Left ventricle myocardium inferior (tissue), 1 donor: ENCODE data around the gene ADCYAP1R1. TPM values are rescaled to one million over a fixed set of nuclear protein-coding genes. Genes with fewer than 3 reads are reported as not detected.
A peak's percentile ranks its signal among the peaks of the same experiment; 100 is the strongest.

Source experiments
- DNase-seq: peaks from one replicate; pipeline ENCODE4 v3.0.0-alpha.2; 2020
- H3K27ac ChIP-seq: fragments of 200-600 bp; replicated peaks from 2 replicates; pipeline ENCODE4 v1.8.0; 2021
- H3K27me3 ChIP-seq: fragments of 200-600 bp; 2 replicates; pipeline ENCODE4 v1.8.0; 2021; ENCODE audit warnings: low read depth
- H3K36me3 ChIP-seq: fragments of 200-600 bp; 2 replicates; pipeline ENCODE4 v1.8.0; 2021
- H3K4me1 ChIP-seq: fragments of 200-600 bp; 2 replicates; pipeline ENCODE4 v1.8.0; 2021
- H3K4me3 ChIP-seq: fragments of 200-600 bp; 2 replicates; pipeline ENCODE4 v1.8.0; 2021; ENCODE audit warnings: mild to moderate bottlenecking, moderate library complexity
- H3K9me3 ChIP-seq: fragments of 200-600 bp; replicated peaks from 2 replicates; pipeline ENCODE4 v1.8.0; 2021
- CTCF ChIP-seq: fragments of 200-600 bp; IDR thresholded peaks from 2 replicates; pipeline ENCODE4 v1.8.0; 2021; ENCODE audit warnings: antibody characterized with exemption, mild to moderate bottlenecking, borderline replicate concordance
- intact Hi-C: fragments of 100-400 bp; cut with micrococcal nuclease; formaldehyde crosslinking; loops from one replicate; pipeline ENCODE4 v1.11.0; 2022
- total RNA-seq: library from RNA; stranded (reverse); fragmentation: NEBNext Ultra II Directional; extraction: Animal tissue kit (Norgen Biotek cat#: 25700); gene quantifications from one replicate; pipeline ENCODE4 v1.2.1, GENCODE V29; 2021
- donor health status: DM: no; HTN: yes; CAD: no; lungs with severe emphysema.

Gene ADCYAP1R1
- total RNA-seq, 1 donor from 2014 or later: 2.5 TPM

- intact Hi-C loops: no loop called here
- DNase-seq: no peak
- Histone ChIP-seq H3K27ac (no peak overlapping the region), H3K9me3 (no peaks in the 10 kb centered on the region), H3K4me1 (peaks cover 6% of the 10 kb centered on the region), H3K36me3 (no peaks in the 10 kb centered on the region), H3K4me3 (no peak overlapping the region), H3K27me3 (peaks cover 54% of the 10 kb centered on the region)
- TF ChIP-seq CTCF: no peak
These were observed 73.1 kb downstream of the ADCYAP1R1 start for GRCh38 chr7:31125171-31125570.

GRCh38 chr7:31126976-31127375, 74.9 kb downstream of the ADCYAP1R1 start:
- Histone ChIP-seq H3K36me3 (no peaks in the 10 kb centered on the region), H3K27ac (no peak overlapping the region), H3K4me3 (no peak overlapping the region), H3K4me1 (peaks cover 6% of the 10 kb centered on the region), H3K27me3 (peaks cover 54% of the 10 kb centered on the region), H3K9me3 (no peaks in the 10 kb centered on the region)
- DNase-seq: no peak
- intact Hi-C loops: no loop called here
- no peak for TF ChIP-seq CTCF

GRCh38 chr7:31129067-31129466, 77.0 kb downstream of the ADCYAP1R1 start:
- Histone ChIP-seq H3K9me3 (no peaks in the 10 kb centered on the region), H3K27me3 (peaks cover 46% of the 10 kb centered on the region), H3K4me3 (no peak overlapping the region), H3K4me1 (no peaks in the 10 kb centered on the region), H3K36me3 (no peaks in the 10 kb centered on the region), H3K27ac (no peak overlapping the region)
- TF ChIP-seq CTCF: no peak
- intact Hi-C loops: no loop called here
- DNase-seq: no peak

GRCh38 chr7:31133497-31133896, 81.4 kb downstream of the ADCYAP1R1 start:
- Histone ChIP-seq H3K4me1 (peaks cover 4% of the 10 kb centered on the region), H3K9me3 (no peaks in the 10 kb centered on the region), H3K36me3 (no peaks in the 10 kb centered on the region), H3K4me3 (no peak overlapping the region), H3K27ac (no peak overlapping the region), H3K27me3 (peaks cover 17% of the 10 kb centered on the region)
- intact Hi-C loops: no loop called here
- no peak for TF ChIP-seq CTCF
- DNase-seq: no peak

- H3K4me1 ChIP-seq: peaks cover 4% of the 10 kb centered on the region
- no peaks in the 10 kb centered on the region for H3K36me3 ChIP-seq
- peak; percentile 81 for TF ChIP-seq CTCF
- peaks cover 7% of the 10 kb centered on the region for H3K27me3 ChIP-seq
- no peak overlapping the region for H3K4me3 ChIP-seq
- H3K27ac ChIP-seq: peak overlapping the region; percentile 10
- H3K9me3 ChIP-seq: no peaks in the 10 kb centered on the region
- intact Hi-C loops: no loop called here
- peak; percentile 51 for DNase-seq
These were observed 82.4 kb downstream of the ADCYAP1R1 start for GRCh38 chr7:31134246-31135188.
